GM12892 (cell line): ENCODE results near the gene PML.

Experiments
- POLR2A ChIP-seq: IDR thresholded peaks from 2 replicates; pipeline ENCODE4 v1.6.1; 2011; ENCODE audit warnings: low read depth, low read length, control low read depth
- POLR2AphosphoS5 ChIP-seq: IDR thresholded peaks from 2 replicates; pipeline ENCODE4 v1.6.1; 2011; ENCODE audit warnings: low read depth, low read length, control low read depth
- TAF1 ChIP-seq: IDR thresholded peaks from 2 replicates; pipeline ENCODE4 v1.6.1; 2011; ENCODE audit warnings: low read depth, mild to moderate bottlenecking, control low read depth, low read length, borderline replicate concordance

GRCh38 chr15:73962433-73962832 is 32.1 kb upstream of the PML start:
- TF ChIP-seq TAF1 (no peak), POLR2A (no peak), POLR2AphosphoS5 (no peak)
